ENCODE data around the gene BANK1.

DNA sequence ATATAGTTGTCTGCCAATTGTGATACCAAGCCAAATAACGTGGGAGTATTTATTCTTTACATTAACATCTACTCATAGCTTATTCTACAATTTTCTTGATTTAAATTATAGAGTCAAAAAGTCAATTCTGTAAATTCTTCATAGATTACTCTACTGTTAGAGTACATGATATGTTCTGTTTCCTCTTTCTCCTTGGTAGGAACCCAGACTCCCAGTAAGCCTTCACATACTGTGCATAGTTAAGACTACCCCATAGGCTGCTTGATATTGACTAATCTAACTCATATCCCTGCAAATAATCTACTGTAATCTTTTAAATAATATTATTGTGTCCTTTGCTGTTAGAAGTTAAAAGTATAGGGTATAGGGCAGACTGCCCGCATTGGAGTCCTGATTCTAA is 35.4 kb downstream of the BANK1 start:
- TF ChIP-seq EP300 (IDR thresholded peaks at IDR 0.05) (no peak), POLR2A (IDR thresholded peaks at IDR 0.05) (no peak), POLR2AphosphoS5 (IDR thresholded peaks at IDR 0.05) (no peak)
- TF ChIP-seq, protein P1, sequence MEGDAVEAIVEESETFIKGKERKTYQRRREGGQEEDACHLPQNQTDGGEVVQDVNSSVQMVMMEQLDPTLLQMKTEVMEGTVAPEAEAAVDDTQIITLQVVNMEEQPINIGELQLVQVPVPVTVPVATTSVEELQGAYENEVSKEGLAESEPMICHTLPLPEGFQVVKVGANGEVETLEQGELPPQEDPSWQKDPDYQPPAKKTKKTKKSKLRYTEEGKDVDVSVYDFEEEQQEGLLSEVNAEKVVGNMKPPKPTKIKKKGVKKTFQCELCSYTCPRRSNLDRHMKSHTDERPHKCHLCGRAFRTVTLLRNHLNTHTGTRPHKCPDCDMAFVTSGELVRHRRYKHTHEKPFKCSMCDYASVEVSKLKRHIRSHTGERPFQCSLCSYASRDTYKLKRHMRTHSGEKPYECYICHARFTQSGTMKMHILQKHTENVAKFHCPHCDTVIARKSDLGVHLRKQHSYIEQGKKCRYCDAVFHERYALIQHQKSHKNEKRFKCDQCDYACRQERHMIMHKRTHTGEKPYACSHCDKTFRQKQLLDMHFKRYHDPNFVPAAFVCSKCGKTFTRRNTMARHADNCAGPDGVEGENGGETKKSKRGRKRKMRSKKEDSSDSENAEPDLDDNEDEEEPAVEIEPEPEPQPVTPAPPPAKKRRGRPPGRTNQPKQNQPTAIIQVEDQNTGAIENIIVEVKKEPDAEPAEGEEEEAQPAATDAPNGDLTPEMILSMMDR (IDR thresholded peaks at IDR 0.05) = no peak

Data from upper lobe of left lung (tissue), 4 donors.